HCT116 (cell line): Measurements from ENCODE around the gene MARVELD1. TPM values are rescaled to one million over a fixed set of nuclear protein-coding genes. Genes with fewer than 3 reads are reported as not detected.

Experiments used
- ATAC-seq: fragments of 200-7000 bp; cut with Tn5 transposase; 2 replicates; pipeline ENCODE4 v1.9.1; 2020; ENCODE audit warnings: mild to moderate bottlenecking, moderate library complexity
- BruUV-seq: library from RNA; stranded (reverse); fragments of 400-500 nt; replicated peaks from 2 replicates; lab custom pipeline; 2021; lab: Mats Ljungman, UMichigan
- CTCF ChIA-PET: fragments of 300-600 bp; sonication (Branson Sonifier 250); formaldehyde crosslinking; loops from one replicate; lab custom pipeline; 2021; ENCODE audit warnings: antibody characterized with exemption; lab: Charles Lee
- POLR2A ChIA-PET: fragments of 300-600, 350-600 bp; sonication (Branson Sonifier 250); formaldehyde crosslinking; loops from one replicate; lab custom pipeline; 2021; ENCODE audit warnings: antibody characterized with exemption; lab: Charles Lee
- RAD21 ChIA-PET, 2 experiments: fragments of 300-600 bp; sonication (Branson Sonifier 250); formaldehyde crosslinking; loops; one replicate each; lab custom pipeline; 2023; ENCODE audit warnings: low total read pairs in 2 of 2; ENCODE audit not compliant: uncharacterized antibody in 2 of 2, unreplicated experiment in 2 of 2, low non-redundant PET in 1 of 2; lab: Charles Lee
- DNase-seq: peaks from one replicate; pipeline ENCODE4 v3.0.0-alpha.2; 2010; ENCODE audit warnings: low read depth, low spot score
- H2AFZ ChIP-seq: fragments of 200-600 bp; shearing (Covaris generic), sonication (generic); 2 replicates; pipeline ENCODE4 v1.6.1; 2017; ENCODE audit warnings: low read depth, mixed run types, mixed read lengths, antibody characterized with exemption, low read length; ENCODE audit not compliant: poor library complexity, severe bottlenecking
- H3K27ac ChIP-seq: 2 replicates; pipeline ENCODE4 v1.5.1; 2012; ENCODE audit warnings: low read depth, low read length
- H3K27me3 ChIP-seq: fragments of 200-600 bp; sonication (generic); 2 replicates; pipeline ENCODE4 v1.6.1; 2016; ENCODE audit warnings: mixed run types, low read length, mixed read lengths; ENCODE audit not compliant: insufficient read depth
- H3K36me3 ChIP-seq, 2 experiments: fragments of 200-500 bp in 1 of 2; fragments of 200-600 bp in 1 of 2; sonication (Bioruptor generic) in 1 of 2; sonication (generic) in 1 of 2; 2 replicates each; pipeline versions ENCODE4 v1.5.1 to v1.6.1; 2014 to 2016; ENCODE audit warnings: low read length in 2 of 2, inconsistent platforms in 1 of 2, mixed read lengths in 1 of 2, mixed run types in 1 of 2; ENCODE audit not compliant: insufficient read depth in 2 of 2, control insufficient read depth in 1 of 2
- H3K4me1 ChIP-seq, 2 experiments: fragments of 200-600 bp in 1 of 2; sonication (generic) in 1 of 2; 2 replicates each; pipeline versions ENCODE4 v1.5.1 to v1.6.1; 2012 to 2017; ENCODE audit warnings: low read length in 2 of 2, inconsistent platforms in 1 of 2, mild to moderate bottlenecking in 1 of 2, mixed read lengths in 1 of 2, mixed run types in 1 of 2, moderate library complexity in 1 of 2; ENCODE audit not compliant: insufficient read depth in 2 of 2, control insufficient read depth in 1 of 2
- H3K4me2 ChIP-seq: fragments of 200-600 bp; sonication (generic); 2 replicates; pipeline ENCODE4 v1.6.1; 2017; ENCODE audit warnings: mixed run types, low read length, mixed read lengths
- H3K4me3 ChIP-seq, 2 experiments: fragments of 200-600 bp in 1 of 2; sonication (generic) in 1 of 2; replicated peaks in 1 of 2; 2 replicates each; pipeline ENCODE4 v1.5.1; 2011 to 2016; ENCODE audit warnings: low read length in 2 of 2, control low read depth in 1 of 2, low read depth in 1 of 2, mild to moderate bottlenecking in 1 of 2, mixed read lengths in 1 of 2, mixed run types in 1 of 2
- H3K79me2 ChIP-seq: fragments of 200-600 bp; sonication (generic); 2 replicates; pipeline ENCODE4 v1.6.1; 2017; ENCODE audit warnings: mild to moderate bottlenecking, mixed run types, low read length, moderate library complexity, mixed read lengths; ENCODE audit not compliant: insufficient read depth
- H3K9ac ChIP-seq: fragments of 200-600 bp; sonication (generic); 2 replicates; pipeline ENCODE4 v1.6.1; 2016; ENCODE audit warnings: low read length, mixed read lengths
- H3K9me2 ChIP-seq: fragments of 200-600 bp; sonication (generic), shearing (Covaris generic); 2 replicates; pipeline ENCODE4 v1.6.1; 2017; ENCODE audit warnings: mixed run types, mild to moderate bottlenecking, moderate library complexity; ENCODE audit not compliant: insufficient read depth
- H3K9me3 ChIP-seq, 2 experiments: fragments of 200-500 bp in 1 of 2; fragments of 200-600 bp in 1 of 2; sonication (Bioruptor generic) in 1 of 2; sonication (generic) in 1 of 2; 2 replicates each; pipeline ENCODE4 v1.6.1; 2014 to 2017; ENCODE audit warnings: low read length in 2 of 2, mixed read lengths in 2 of 2, inconsistent platforms in 1 of 2, low read depth in 1 of 2, mild to moderate bottlenecking in 1 of 2, mixed run types in 1 of 2, moderate library complexity in 1 of 2; ENCODE audit not compliant: control insufficient read depth in 1 of 2, insufficient read depth in 1 of 2
- H4K20me1 ChIP-seq: fragments of 200-600 bp; sonication (generic), shearing (Covaris generic); 2 replicates; pipeline ENCODE4 v1.6.1; 2017; ENCODE audit warnings: mixed run types, mild to moderate bottlenecking, moderate library complexity; ENCODE audit not compliant: insufficient read depth
- ATF3 ChIP-seq: IDR thresholded peaks from 2 replicates; pipeline ENCODE4 v1.6.1; 2012
- CEBPB ChIP-seq: IDR thresholded peaks from 2 replicates; pipeline ENCODE4 v1.6.1; 2012; ENCODE audit warnings: low read depth
- EZH2 ChIP-seq: fragments of 200-600 bp; sonication (generic); IDR thresholded peaks from 2 replicates; pipeline ENCODE4 v1.6.1; 2017; ENCODE audit warnings: antibody characterized with exemption, mixed run types
- EZH2phosphoT487 ChIP-seq: fragments of 200-600 bp; IDR thresholded peaks from 2 replicates; pipeline ENCODE4 v1.6.1; 2018; ENCODE audit warnings: antibody characterized with exemption, borderline replicate concordance
- JUND ChIP-seq: IDR thresholded peaks from 2 replicates; pipeline ENCODE4 v1.6.1; 2012
- POLR2AphosphoS5 ChIP-seq: IDR thresholded peaks from 2 replicates; pipeline ENCODE4 v1.6.1; 2011; ENCODE audit warnings: mild to moderate bottlenecking, low read depth, low read length, moderate library complexity
- REST ChIP-seq: IDR thresholded peaks from 2 replicates; pipeline ENCODE4 v1.6.1; 2012; ENCODE audit warnings: low read depth
- SP1 ChIP-seq: IDR thresholded peaks from 2 replicates; pipeline ENCODE4 v1.6.1; 2012; ENCODE audit warnings: low read depth
- SRF ChIP-seq: IDR thresholded peaks from 2 replicates; pipeline ENCODE4 v1.6.1; 2012; ENCODE audit warnings: low read depth
- YY1 ChIP-seq: IDR thresholded peaks from 2 replicates; pipeline ENCODE4 v1.6.1; 2011; ENCODE audit warnings: low read length, low read depth, moderate library complexity, mild to moderate bottlenecking; ENCODE audit not compliant: insufficient replicate concordance; ENCODE audit errors: extremely low read depth
- ZFX ChIP-seq: fragments of 450-650 bp; IDR thresholded peaks from 2 replicates; pipeline ENCODE4 v1.6.1; 2017
- intact Hi-C: fragments of 100-400 bp; cut with micrococcal nuclease; formaldehyde crosslinking; loops from 2 replicates; pipeline ENCODE4 v1.10.0; 2022
- total RNA-seq: library from RNA; stranded (reverse); gene quantifications from one replicate; pipeline ENCODE4 v1.2.1, GENCODE V29; 2021; ENCODE audit not compliant: unreplicated experiment

Gene MARVELD1
- total RNA-seq, 1 experiment from 2014 or later, result 36.1 TPM

GRCh38 chr10:97760461-97761257 lies 47.1 kb downstream of the MARVELD1 start:
- Histone ChIP-seq H3K4me3 (no peak overlapping the region), H3K4me2 (no peak overlapping the region), H3K27me3 (no peaks in the 10 kb centered on the region), H3K9me3 (no peaks in the 10 kb centered on the region), H3K79me2 (no peaks in the 10 kb centered on the region), H4K20me1 (no peaks in the 10 kb centered on the region), H3K4me1 (peaks cover 2 to 4% of the 10 kb centered on the region in 2 experiments; a peak in 3 of 4 replicates), H3K9ac (no peak overlapping the region), H3K27ac (no peak overlapping the region), H3K36me3 (peaks cover 13 to 23% of the 10 kb centered on the region in 2 experiments; a peak in 3 of 4 replicates), H2AFZ (no peak overlapping the region), H3K9me2 (no peaks in the 10 kb centered on the region)
- ChIA-PET CTCF (interaction anchor here (2.1 to 2.3 kb wide), 2 partner anchors 108 to 280 kb away, joined by 7 to 11 read pairs; no protein-coding TSS in a partner anchor), POLR2A (no interaction called here), RAD21 (no interaction called here)
- no TSS peak for BruUV-seq
- DNase-seq, result no peak
- intact Hi-C loops, result no loop called here
- no peak for ATAC-seq
- TF ChIP-seq CEBPB (no peak), EZH2 (no peak), YY1 (no peak), EZH2phosphoT487 (no peak), ZFX (no peak), ATF3 (no peak), SRF (no peak), SP1 (no peak), JUND (no peak), POLR2AphosphoS5 (no peak), REST (no peak)
